Kidney (tissue), 14 donors: ENCODE results near the gene ANKMY1. TPM values are rescaled to one million over a fixed set of nuclear protein-coding genes. Genes with fewer than 3 reads are reported as not detected.

Experiments used
- DNase-seq, 5 donors: peaks; one replicate each; pipeline ENCODE4 v3.0.0-alpha.2; 2013 to 2020
- FAIRE-seq: peaks from 2 replicates; lab custom pipeline; 2012; peaks lifted over from hg19 to GRCh38; lab: Jason Lieb, UNC
- H3K27ac ChIP-seq, 2 donors: one replicate each; pipeline ENCODE4 v1.7.0; 2013; ENCODE audit warnings: low read depth in 2 of 2, low read length in 2 of 2, inconsistent platforms in 1 of 2
- H3K27me3 ChIP-seq: one replicate; pipeline ENCODE4 v1.7.1; 2013; ENCODE audit warnings: low read length, inconsistent platforms; ENCODE audit not compliant: control insufficient read depth, insufficient read depth
- H3K36me3 ChIP-seq, 3 donors: one replicate each; pipeline versions ENCODE4 v1.7.0 to v1.7.1; 2013; ENCODE audit warnings: low read length in 3 of 3, control low read depth in 1 of 3, inconsistent platforms in 1 of 3; ENCODE audit not compliant: insufficient read depth in 3 of 3, control insufficient read depth in 2 of 3
- H3K4me1 ChIP-seq, 3 donors: one replicate each; pipeline versions ENCODE4 v1.7.0 to v1.7.1; 2013; ENCODE audit warnings: low read length in 3 of 3, inconsistent platforms in 1 of 3, low read depth in 1 of 3; ENCODE audit not compliant: control insufficient read depth in 2 of 3, insufficient read depth in 2 of 3
- H3K4me3 ChIP-seq, 3 donors: one replicate each; pipeline versions ENCODE4 v1.7.0 to v1.8.1; 2013; ENCODE audit warnings: low read length in 3 of 3, control low read depth in 1 of 3, inconsistent platforms in 1 of 3
- H3K9ac ChIP-seq, 3 donors: one replicate each; pipeline versions ENCODE4 v1.7.0 to v1.7.1; 2013; ENCODE audit warnings: low read length in 3 of 3, control low read depth in 1 of 3, inconsistent platforms in 1 of 3
- H3K9me3 ChIP-seq, 3 donors: one replicate each; pipeline versions ENCODE4 v1.7.0 to v1.7.1; 2013; ENCODE audit warnings: low read length in 3 of 3, control low read depth in 1 of 3, inconsistent platforms in 1 of 3; ENCODE audit not compliant: control insufficient read depth in 2 of 3, insufficient read depth in 1 of 3
- CTCF ChIP-seq: IDR thresholded peaks from 3 replicates; pipeline ENCODE4 v1.5.1; 2012; ENCODE audit warnings: mild to moderate bottlenecking, moderate library complexity, borderline replicate concordance; ENCODE audit not compliant: insufficient read depth; ENCODE audit errors: extremely low read depth
- intact Hi-C: fragments of 100-400 bp; cut with DNase I; formaldehyde crosslinking; loops from one replicate; pipeline ENCODE4 v1.11.1; 2022
- polyA plus RNA-seq: library from polyadenylated mRNA; stranded (reverse); fragments of 350-450 nt; fragmentation: Illumina TruSeq; extraction: RNeasy Lipid Tissue Mini Kit (QIAGEN cat#74804); gene quantifications from one replicate; pipeline ENCODE4 v1.2.3, GENCODE V29; 2014; ENCODE audit warnings: low read depth, low replicate concordance; ENCODE audit not compliant: insufficient read depth
- total RNA-seq: library from RNA; stranded (reverse); fragmentation: NEBNext Ultra II Directional; extraction: Animal tissue kit (Norgen Biotek cat#: 25700); gene quantifications from one replicate; pipeline ENCODE4 v1.2.1, GENCODE V29; 2021
- donor health status: control.
- donor health status: control.
- donor health status: control.
- donor health status: control.
- donor health status: control.
- donor health status: DM: yes; HTN: yes; CAD: no.
- donor health status: Normal renal cell carcinoma (clear cell type).

Gene ANKMY1
- total and polyA plus RNA-seq, 2 donors from 2014 or later = 3.0 to 22.1 TPM

- H3K4me3 ChIP-seq = no peak overlapping the region
- intact Hi-C loops = no loop called here
- FAIRE-seq (no peak), DNase-seq (peak in 3 of 5 donors; percentile 4 to 59 (median 21))
- H3K27ac ChIP-seq = no peak overlapping the region
- no peaks in the 10 kb centered on the region for H3K9me3 ChIP-seq
- no peaks in the 10 kb centered on the region for H3K4me1 ChIP-seq
- H3K27me3 ChIP-seq = no peaks in the 10 kb centered on the region
- peaks cover 0 to 8% (median 0%) of the 10 kb centered on the region in 3 donors for H3K36me3 ChIP-seq
- no peak overlapping the region for H3K9ac ChIP-seq
- no peak for TF ChIP-seq CTCF
Measured at GRCh38 chr2:240511351-240512108, 46.3 kb downstream of the ANKMY1 start.

- intact Hi-C loops = no loop called here
- no peak for TF ChIP-seq CTCF
- Histone ChIP-seq H3K27me3 (no peaks in the 10 kb centered on the region), H3K9ac (no peak overlapping the region), H3K36me3 (peaks cover 0 to 8% (median 0%) of the 10 kb centered on the region in 3 donors), H3K4me3 (no peak overlapping the region), H3K4me1 (no peaks in the 10 kb centered on the region), H3K27ac (no peak overlapping the region), H3K9me3 (no peaks in the 10 kb centered on the region)
- FAIRE-seq (no peak), DNase-seq (peak in 2 of 5 donors; percentile 13 to 47)
Measured at GRCh38 chr2:240510513-240511210, 47.1 kb downstream of the ANKMY1 start.

- DNase-seq (peak in 3 of 5 donors; percentile 7 to 44 (median 31)), FAIRE-seq (no peak)
- intact Hi-C loops = no loop called here
- H3K9ac ChIP-seq = no peak overlapping the region
- H3K4me1 ChIP-seq = no peaks in the 10 kb centered on the region
- no peaks in the 10 kb centered on the region for H3K27me3 ChIP-seq
- no peak overlapping the region for H3K27ac ChIP-seq
- peaks cover 0 to 8% (median 0%) of the 10 kb centered on the region in 3 donors for H3K36me3 ChIP-seq
- TF ChIP-seq CTCF = no peak
- H3K9me3 ChIP-seq = no peaks in the 10 kb centered on the region
- no peak overlapping the region for H3K4me3 ChIP-seq
Measured at GRCh38 chr2:240509667-240510512, 47.9 kb downstream of the ANKMY1 start.
